Stimulated activated CD4-positive, alpha-beta T cell treated with anti-CD3 and anti-CD28 coated beads, Interleukin-15, amount 100 ng/mL, for 48 hours (primary cell): ENCODE data around the gene GLS.

ENCODE experiments used
- DNase-seq, 2 donors: peaks; one replicate each; pipeline ENCODE4 v3.0.0-alpha.2; 2020; ENCODE audit warnings: low read depth in 2 of 2

Gene GLS

DNA sequence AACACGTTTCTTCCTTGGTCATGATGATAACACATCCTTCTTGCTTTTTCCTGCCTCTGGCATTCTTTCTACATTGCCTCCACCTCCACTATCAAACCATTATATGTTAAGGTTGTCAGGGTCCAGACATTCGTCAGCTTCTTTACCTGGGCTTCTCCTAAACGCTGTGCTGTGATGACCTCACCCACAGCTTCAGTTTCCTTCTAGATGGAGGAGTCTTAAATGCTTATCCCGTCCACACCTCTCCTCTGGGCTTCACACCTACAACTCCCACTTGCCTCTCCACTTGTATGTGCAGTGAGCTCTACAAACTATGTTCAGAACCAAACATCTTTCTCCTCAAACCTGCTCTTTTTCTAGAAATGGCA lies 134.0 kb downstream of the GLS start:
- no peak for DNase-seq
